Right lobe of liver (tissue), 6 donors: ENCODE data around the gene NUDT5. TPM values are rescaled to one million over a fixed set of nuclear protein-coding genes. Genes with fewer than 3 reads are reported as not detected.
"Not testable (repeated sequence)": the region's sequence is repeated elsewhere in the genome, so short reads cannot be mapped to it uniquely, and the experiment has no call there.

Experiments used
- ATAC-seq, 4 donors: fragments of 200-7000 bp; cut with Tn5 transposase; one replicate each; pipeline ENCODE4 v1.9.1; 2020; ENCODE audit warnings: mild to moderate bottlenecking in 4 of 4, moderate library complexity in 4 of 4
- DNase-seq, 3 donors: peaks; one replicate each; pipeline ENCODE4 v3.0.0-alpha.2; 2020
- H3K27ac ChIP-seq, 3 donors: fragments of 200-600 bp; one replicate each; pipeline ENCODE4 v1.8.0; 2022
- H3K27me3 ChIP-seq, 2 donors: fragments of 200-600 bp; one replicate each; pipeline ENCODE4 v1.8.0; 2022
- H3K36me3 ChIP-seq, 4 donors: fragments of 200-600 bp; sonication (generic) in 1 of 4; one replicate each; pipeline versions ENCODE4 v1.5.1 to v1.8.0; 2017 to 2022; ENCODE audit warnings: control low read depth in 1 of 4
- H3K4me1 ChIP-seq, 4 donors: fragments of 200-600 bp; sonication (generic) in 1 of 4; one replicate each; pipeline versions ENCODE4 v1.5.1 to v1.8.0; 2017 to 2022; ENCODE audit warnings: control low read depth in 1 of 4
- H3K4me3 ChIP-seq, 3 donors: fragments of 200-600 bp; one replicate each; pipeline ENCODE4 v1.8.0; 2022
- H3K9me3 ChIP-seq, 4 donors: fragments of 200-600 bp; sonication (generic) in 1 of 4; one replicate each; pipeline versions ENCODE4 v1.5.1 to v1.8.0; 2017 to 2022; ENCODE audit warnings: control low read depth in 1 of 4
- POLR2A ChIP-seq: fragments of 450-650 bp; IDR thresholded peaks from one replicate; pipeline ENCODE4 v1.6.1; 2017; ENCODE audit warnings: antibody characterized with exemption, mild to moderate bottlenecking
- WGBS: methylation state at CpG from one replicate; pipeline ENCODE4 v1.1.6; 2018; ENCODE audit warnings: low coverage, low lambda C conversion rate; ENCODE audit not compliant: insufficient coverage; ENCODE audit errors: missing lambda C conversion rate; 5-methylcytosine and 5-hydroxymethylcytosine counted together
- intact Hi-C, 2 donors: fragments of 100-400 bp; cut with DNase I; formaldehyde crosslinking; loops; one replicate each; pipeline versions ENCODE4 v1.11.2 to v1.14.1; 2022
- total RNA-seq, 6 experiments: library from RNA; depleted of rRNA in 2 of 6; stranded (reverse); fragments of >200 nt in 2 of 6; fragmentation: NEBNext Ultra II Directional in 3 of 6; extraction: Animal tissue kit (Norgen Biotek cat#: 25700) in 3 of 6; gene quantifications; one replicate each; pipeline versions ENCODE4 v1.1.0 to v1.2.4, GENCODE V29; 2016 to 2023
- TF ChIP-seq, protein P1 (sequence below), 4 donors: fragments of 200-600 bp in 3 of 4; fragments of 450-650 bp in 1 of 4; IDR thresholded peaks; one replicate each; pipeline versions ENCODE4 v1.5.1 to v1.8.0; 2016 to 2022; ENCODE audit warnings: antibody characterized with exemption in 4 of 4, mild to moderate bottlenecking in 2 of 4
- donor health status: DM: no; HTN: yes; CAD: no.
- donor health status: DM: no; HTN: no; CAD: no.
- donor health status: DM: no; HTN: no; CAD: no.
- donor health status: DM: no; HTN: yes; CAD: no.
- donor health status: DM: no; HTN: yes; CAD: no.

The NUDT5 gene
- total RNA-seq, 6 experiments from 2014 or later: 48.6 to 64.3 (median 55.8) TPM

DNA sequence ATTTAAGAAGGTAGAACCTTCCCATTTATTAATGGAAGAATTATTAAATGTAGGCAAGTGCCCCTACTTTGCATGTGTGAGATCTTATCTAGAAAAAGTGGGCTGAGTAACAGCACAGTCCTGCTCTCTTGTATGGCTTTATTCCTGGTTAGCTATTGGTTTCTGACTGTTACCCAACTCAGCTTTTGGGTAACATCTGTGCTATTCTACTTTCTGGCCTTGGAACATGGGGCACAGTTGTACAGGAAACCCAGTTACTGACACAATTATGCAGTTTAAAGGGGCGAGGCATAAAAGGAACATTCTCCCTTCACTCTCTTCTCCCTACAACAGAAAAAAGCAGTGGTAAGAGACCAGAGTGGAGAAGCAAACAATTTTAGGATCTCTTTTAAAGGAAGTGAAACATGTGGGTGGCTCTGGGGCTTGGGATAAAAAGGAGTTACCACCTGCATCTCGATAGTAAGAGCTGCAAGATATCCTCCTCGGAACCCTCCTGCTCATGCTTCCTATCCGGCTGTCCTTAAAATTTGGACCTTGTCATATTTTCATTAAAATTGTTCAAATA lies 16.0 kb downstream of the NUDT5 start:
- H3K36me3 ChIP-seq: peaks cover 0 to 59% (median 17%) of the 10 kb centered on the region in 4 donors
- intact Hi-C loops: no loop called here
- no peak for ATAC-seq
- no peaks in the 10 kb centered on the region for H3K9me3 ChIP-seq
- 75% methylated on average over 4 of the region's 4 CpGs for whole genome bisulfite sequencing
- no peak overlapping the region for H3K4me3 ChIP-seq
- no peak for DNase-seq
- peaks cover 0 to 4% (median 2%) of the 10 kb centered on the region in 4 donors for H3K4me1 ChIP-seq
- TF ChIP-seq POLR2A: no peak
- TF ChIP-seq, protein P1, sequence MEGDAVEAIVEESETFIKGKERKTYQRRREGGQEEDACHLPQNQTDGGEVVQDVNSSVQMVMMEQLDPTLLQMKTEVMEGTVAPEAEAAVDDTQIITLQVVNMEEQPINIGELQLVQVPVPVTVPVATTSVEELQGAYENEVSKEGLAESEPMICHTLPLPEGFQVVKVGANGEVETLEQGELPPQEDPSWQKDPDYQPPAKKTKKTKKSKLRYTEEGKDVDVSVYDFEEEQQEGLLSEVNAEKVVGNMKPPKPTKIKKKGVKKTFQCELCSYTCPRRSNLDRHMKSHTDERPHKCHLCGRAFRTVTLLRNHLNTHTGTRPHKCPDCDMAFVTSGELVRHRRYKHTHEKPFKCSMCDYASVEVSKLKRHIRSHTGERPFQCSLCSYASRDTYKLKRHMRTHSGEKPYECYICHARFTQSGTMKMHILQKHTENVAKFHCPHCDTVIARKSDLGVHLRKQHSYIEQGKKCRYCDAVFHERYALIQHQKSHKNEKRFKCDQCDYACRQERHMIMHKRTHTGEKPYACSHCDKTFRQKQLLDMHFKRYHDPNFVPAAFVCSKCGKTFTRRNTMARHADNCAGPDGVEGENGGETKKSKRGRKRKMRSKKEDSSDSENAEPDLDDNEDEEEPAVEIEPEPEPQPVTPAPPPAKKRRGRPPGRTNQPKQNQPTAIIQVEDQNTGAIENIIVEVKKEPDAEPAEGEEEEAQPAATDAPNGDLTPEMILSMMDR (IDR thresholded peaks at IDR 0.05): no peak
- no peak overlapping the region for H3K27ac ChIP-seq
- H3K27me3 ChIP-seq: no peaks in the 10 kb centered on the region

GRCh38 chr10:12177642-12178041 lies 18.0 kb downstream of the NUDT5 start:
- Histone ChIP-seq H3K27me3 (no peaks in the 10 kb centered on the region), H3K4me3 (no peak overlapping the region), H3K36me3 (peaks cover 0 to 72% (median 23%) of the 10 kb centered on the region in 4 donors), H3K4me1 (no peaks in the 10 kb centered on the region), H3K9me3 (no peaks in the 10 kb centered on the region), H3K27ac (no peak overlapping the region)
- TF ChIP-seq POLR2A: no peak
- TF ChIP-seq, protein P1 (IDR thresholded peaks at IDR 0.05): no peak
- ATAC-seq: no peak
- 90% methylated on average over 7 of the region's 9 CpGs for WGBS
- intact Hi-C loops: no loop called here
- DNase-seq: no peak

- H3K27me3 ChIP-seq, DNase-seq, intact Hi-C loops, H3K27ac ChIP-seq, H3K9me3 ChIP-seq, ATAC-seq, H3K4me3 ChIP-seq, H3K4me1 ChIP-seq: not testable (repeated sequence)
- H3K36me3 ChIP-seq: peaks cover 0 to 85% (median 26%) of the 10 kb centered on the region in 4 donors
- WGBS: 88% methylated on average over 5 of the region's 6 CpGs
Measured at GRCh38 chr10:12171512-12171911, 24.2 kb downstream of the NUDT5 start.

DNA sequence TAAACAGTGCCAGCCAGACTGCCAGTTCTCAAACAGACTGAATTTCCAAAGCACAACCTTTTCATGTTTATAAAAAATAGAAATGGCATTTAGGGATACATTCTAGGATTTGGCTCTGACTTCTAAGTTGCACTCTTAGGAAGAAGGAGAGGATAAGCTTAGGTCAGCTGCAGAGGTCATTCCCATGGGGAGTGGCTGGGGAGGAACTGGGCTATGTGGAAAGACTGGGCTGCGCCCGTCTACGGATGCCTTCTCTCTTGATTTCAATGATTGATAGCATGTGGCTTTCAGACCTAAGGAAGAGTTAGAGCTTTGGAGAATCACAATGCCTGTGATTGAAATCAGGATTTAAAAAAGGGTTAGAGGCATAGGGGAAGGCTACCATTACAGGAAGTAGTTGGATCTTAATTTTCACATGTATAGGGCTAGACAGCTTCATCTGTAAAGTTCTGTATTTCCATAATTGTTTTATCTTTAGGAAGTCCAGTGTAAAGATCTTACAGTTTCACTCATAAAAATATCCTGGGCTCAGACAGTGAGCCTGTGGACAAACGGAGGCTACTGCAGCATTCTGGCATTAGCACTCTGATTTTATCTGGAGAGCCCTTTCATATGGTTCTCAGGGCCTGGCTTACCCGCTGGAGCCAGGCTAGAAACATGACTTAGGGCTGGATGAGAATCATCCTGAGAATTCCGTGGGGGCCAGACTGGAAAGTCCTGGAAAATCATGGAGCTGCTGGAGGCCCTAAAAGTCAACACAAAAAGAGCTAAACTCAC lies 29.5 kb downstream of the NUDT5 start:
- Histone ChIP-seq H3K36me3 (peaks cover 4 to 34% (median 17%) of the 10 kb centered on the region in 4 donors), H3K4me1 (peaks cover 0 to 25% (median 6%) of the 10 kb centered on the region in 4 donors), H3K4me3 (no peak overlapping the region), H3K9me3 (no peaks in the 10 kb centered on the region), H3K27me3 (no peaks in the 10 kb centered on the region), H3K27ac (peak overlapping the region in 1 of 3 donors; percentile 66)
- ATAC-seq (peak in 3 of 4 donors; percentile 35 to 59 (median 37)), DNase-seq (no peak)
- intact Hi-C loops: no loop called here
- TF ChIP-seq, protein P1 (IDR thresholded peaks at IDR 0.05): no peak
- TF ChIP-seq POLR2A: no peak
- WGBS: 58% methylated on average over 6 of the region's 6 CpGs

DNA sequence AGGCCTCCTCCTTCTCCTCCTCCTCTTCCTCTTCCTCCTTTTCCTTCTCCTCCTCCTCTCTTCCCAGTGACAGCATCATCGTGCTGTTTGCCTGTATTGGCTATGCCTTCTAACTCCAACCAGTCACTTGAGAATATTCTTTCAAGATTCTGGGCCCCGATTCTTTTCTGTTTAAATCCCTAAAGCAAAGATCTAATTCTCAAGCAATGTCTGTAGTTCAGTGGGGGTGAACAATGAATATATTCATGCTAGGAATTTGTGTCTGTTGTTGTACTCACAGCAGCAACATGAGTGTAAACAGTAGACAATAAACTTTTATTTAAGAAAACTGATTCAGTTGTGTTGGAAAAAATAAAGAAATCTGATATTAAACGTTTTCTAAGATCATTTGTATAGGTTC lies 30.7 kb downstream of the NUDT5 start:
- peaks cover 4 to 33% (median 13%) of the 10 kb centered on the region in 4 donors for H3K36me3 ChIP-seq
- intact Hi-C loops: no loop called here
- TF ChIP-seq POLR2A: no peak
- TF ChIP-seq, protein P1 (IDR thresholded peaks at IDR 0.05): no peak
- ATAC-seq (no peak), DNase-seq (no peak)
- no peaks in the 10 kb centered on the region for H3K27me3 ChIP-seq
- H3K4me1 ChIP-seq: peaks cover 0 to 25% (median 6%) of the 10 kb centered on the region in 4 donors
- 56% methylated on average over 3 of the region's 3 CpGs for WGBS
- H3K27ac ChIP-seq: peak overlapping the region in 2 of 3 donors; percentile 66 to 69
- H3K9me3 ChIP-seq: no peaks in the 10 kb centered on the region
- no peak overlapping the region for H3K4me3 ChIP-seq
